IMR-90 (cell line): ENCODE measurements around the gene PTPN13. TPM values are rescaled to one million over a fixed set of nuclear protein-coding genes. Genes with fewer than 3 reads are reported as not detected.

Experiments
- ATAC-seq: fragments of 200-7000 bp; cut with Tn5 transposase; 2 replicates; pipeline ENCODE4 v1.9.1; 2020; ENCODE audit warnings: low read depth, mild to moderate bottlenecking, moderate library complexity
- BruUV-seq: library from RNA; stranded (reverse); fragments of 400-500 nt; replicated peaks from 2 replicates; lab custom pipeline; 2021; lab: Mats Ljungman, UMichigan
- CTCF ChIA-PET: fragments of 300-600 bp; formaldehyde crosslinking; extraction: SDS; loops from one replicate; lab custom pipeline; 2021; ENCODE audit warnings: antibody characterized with exemption; lab: Yijun Ruan, JAX
- POLR2A ChIA-PET: fragments of 300-600 bp; sonication (Branson Sonifier 250); formaldehyde crosslinking; loops from one replicate; lab custom pipeline; 2022; ENCODE audit warnings: antibody characterized with exemption; ENCODE audit not compliant: unreplicated experiment; lab: Charles Lee
- DNase-seq: peaks from one replicate; pipeline ENCODE4 v3.0.0; 2013
- H2AFZ ChIP-seq: replicated peaks from 2 replicates; pipeline ENCODE3; 2013; ENCODE audit warnings: low read length, mild to moderate bottlenecking; ENCODE audit not compliant: poor library complexity
- H2AK5ac ChIP-seq: 2 replicates; pipeline ENCODE4 v1.6.1; 2013; ENCODE audit warnings: low read depth, low read length, inconsistent platforms
- H2AK9ac ChIP-seq: replicated peaks from 2 replicates; pipeline ENCODE3; 2013; ENCODE audit warnings: mild to moderate bottlenecking, low read depth, low read length, moderate library complexity; ENCODE audit not compliant: poor library complexity
- H2BK120ac ChIP-seq: 2 replicates; pipeline ENCODE4 v1.6.1; 2013; ENCODE audit warnings: low read depth, low read length, inconsistent platforms
- H2BK15ac ChIP-seq: 3 replicates; pipeline ENCODE4 v1.6.1; 2013; ENCODE audit warnings: low read depth, low read length, inconsistent platforms
- H2BK20ac ChIP-seq: 2 replicates; pipeline ENCODE4 v1.6.1; 2013; ENCODE audit warnings: low read depth, mild to moderate bottlenecking, inconsistent platforms, low read length, moderate library complexity
- H2BK5ac ChIP-seq: 2 replicates; pipeline ENCODE4 v1.6.1; 2013; ENCODE audit warnings: mild to moderate bottlenecking, low read depth, low read length, inconsistent platforms; ENCODE audit not compliant: poor library complexity, severe bottlenecking
- H3K14ac ChIP-seq: replicated peaks from 2 replicates; pipeline ENCODE4 v1.6.1; 2013; ENCODE audit warnings: low read depth, low read length, inconsistent platforms
- H3K18ac ChIP-seq: 2 replicates; pipeline ENCODE4 v1.6.1; 2013; ENCODE audit warnings: low read depth, low read length, control low read depth
- H3K23ac ChIP-seq: 2 replicates; pipeline ENCODE4 v1.6.1; 2013; ENCODE audit warnings: low read depth, low read length, inconsistent platforms
- H3K27ac ChIP-seq: 2 replicates; pipeline ENCODE4 v1.5.1; 2013; ENCODE audit warnings: mild to moderate bottlenecking, control low read depth, low read length; ENCODE audit not compliant: insufficient read depth
- H3K27me3 ChIP-seq: 2 replicates; pipeline ENCODE4 v1.6.1; 2013; ENCODE audit warnings: low read length; ENCODE audit not compliant: control insufficient read depth, insufficient read depth
- H3K36me3 ChIP-seq: 2 replicates; pipeline ENCODE4 v1.6.1; 2013; ENCODE audit warnings: low read length, mixed read lengths; ENCODE audit not compliant: control insufficient read depth, insufficient read depth
- H3K4ac ChIP-seq: 2 replicates; pipeline ENCODE4 v1.6.1; 2013; ENCODE audit warnings: low read depth, low read length, inconsistent platforms
- H3K4me1 ChIP-seq: 2 replicates; pipeline ENCODE4 v1.6.1; 2013; ENCODE audit warnings: low read length, mixed read lengths; ENCODE audit not compliant: control insufficient read depth, insufficient read depth
- H3K4me2 ChIP-seq: 2 replicates; pipeline ENCODE4 v1.6.1; 2013; ENCODE audit warnings: low read depth, mild to moderate bottlenecking, control low read depth, low read length, moderate library complexity
- H3K4me3 ChIP-seq: 2 replicates; pipeline ENCODE4 v1.5.1; 2013; ENCODE audit warnings: low read depth, mild to moderate bottlenecking, control low read depth, low read length, moderate library complexity; ENCODE audit not compliant: insufficient read depth
- H3K56ac ChIP-seq: 2 replicates; pipeline ENCODE4 v1.6.1; 2013; ENCODE audit warnings: low read length, inconsistent platforms; ENCODE audit not compliant: insufficient read depth; ENCODE audit errors: extremely low read depth
- H3K79me1 ChIP-seq, 2 experiments: 2 replicates each; pipeline ENCODE4 v1.6.1; 2013; ENCODE audit warnings: low read length in 2 of 2, inconsistent platforms in 1 of 2, low read depth in 1 of 2
- H3K9ac ChIP-seq: 2 replicates; pipeline ENCODE4 v1.6.1; 2013; ENCODE audit warnings: low read depth, low read length, control low read depth
- H3K9me1 ChIP-seq: 2 replicates; pipeline ENCODE4 v1.6.1; 2013; ENCODE audit warnings: low read length, inconsistent platforms; ENCODE audit not compliant: insufficient read depth
- H3K9me3 ChIP-seq: 2 replicates; pipeline ENCODE4 v1.6.1; 2013; ENCODE audit warnings: low read length; ENCODE audit not compliant: control insufficient read depth, insufficient read depth
- H4K20me1 ChIP-seq: 2 replicates; pipeline ENCODE4 v1.6.1; 2013; ENCODE audit warnings: low read length, inconsistent platforms; ENCODE audit not compliant: insufficient read depth
- H4K5ac ChIP-seq: 2 replicates; pipeline ENCODE4 v1.6.1; 2013; ENCODE audit warnings: mild to moderate bottlenecking, low read depth, low read length, control low read depth
- H4K8ac ChIP-seq, 2 experiments: 2 replicates each; pipeline ENCODE4 v1.6.1; 2013; ENCODE audit warnings: low read depth in 2 of 2, low read length in 2 of 2, control low read depth in 1 of 2, inconsistent platforms in 1 of 2
- H4K91ac ChIP-seq: 2 replicates; pipeline ENCODE4 v1.6.1; 2013; ENCODE audit warnings: low read depth, low read length, inconsistent platforms; ENCODE audit not compliant: insufficient read depth
- BHLHE40 ChIP-seq: fragments of 150-350 bp; IDR thresholded peaks from 2 replicates; pipeline ENCODE4 v1.6.1; 2016; ENCODE audit warnings: mild to moderate bottlenecking, low read depth, low read length
- CEBPB ChIP-seq: IDR thresholded peaks from 2 replicates; pipeline ENCODE4 v1.6.1; 2012; ENCODE audit warnings: low read depth, low read length, improper control_type of control experiment
- ELK1 ChIP-seq: fragments of 150-350 bp; IDR thresholded peaks from 2 replicates; pipeline ENCODE4 v1.6.1; 2016; ENCODE audit warnings: low read depth, mild to moderate bottlenecking, low read length, moderate library complexity, borderline replicate concordance
- NFE2L2 ChIP-seq: fragments of 150-350 bp; IDR thresholded peaks from 2 replicates; pipeline ENCODE4 v1.6.1; 2016; ENCODE audit warnings: low read depth, mild to moderate bottlenecking, low read length
- RCOR1 ChIP-seq: IDR thresholded peaks from 2 replicates; pipeline ENCODE4 v1.6.1; 2012; ENCODE audit warnings: mild to moderate bottlenecking, low read length, improper control_type of control experiment; ENCODE audit not compliant: insufficient replicate concordance
- SMC3 ChIP-seq: fragments of 150-350 bp; IDR thresholded peaks from 2 replicates; pipeline ENCODE4 v1.6.1; 2016; ENCODE audit warnings: low read depth, mild to moderate bottlenecking, antibody characterized with exemption, low read length, moderate library complexity
- WGBS, 2 experiments: methylation state at CpG; one replicate each; pipeline versions ENCODE4 v1.1.5 to v1.1.7; 2013; ENCODE audit warnings: missing lambda C conversion rate in 2 of 2; ENCODE audit not compliant: insufficient read length in 1 of 2; ENCODE audit errors: extremely low coverage in 2 of 2; 5-methylcytosine and 5-hydroxymethylcytosine counted together
- dilution Hi-C: fragments of 300-500 bp; cut with HindIII; formaldehyde crosslinking; loops from one replicate; pipeline ENCODE4 v1.14.3; 2018; ENCODE audit warnings: low sequenced_read_pairs; ENCODE audit not compliant: unreplicated experiment
- in situ Hi-C: fragments of 300-500 bp; cut with MboI; formaldehyde crosslinking; loops from 3 replicates; pipeline ENCODE4 v1.14.3; 2019; ENCODE audit warnings: low sequenced_read_pairs, inconsistent platforms, mixed read lengths
- intact Hi-C: fragments of 100-400 bp; cut with micrococcal nuclease; formaldehyde crosslinking; loops from 2 replicates; pipeline ENCODE4 v1.10.0; 2022
- polyA plus RNA-seq, 3 experiments: library from polyadenylated mRNA; depleted of rRNA; stranded (reverse); fragments of >200 nt; gene quantifications; 2 replicates each; pipeline ENCODE4 v1.2.3, GENCODE V29; 2012; ENCODE audit warnings: low replicate concordance in 1 of 3
- total RNA-seq: library from RNA; depleted of rRNA; stranded (reverse); fragments of >200 nt; gene quantifications from 2 replicates; pipeline ENCODE4 v1.2.3, GENCODE V29; 2012
- TF ChIP-seq, protein P1 (sequence below): fragments of 150-350 bp; IDR thresholded peaks from 2 replicates; pipeline ENCODE4 v1.6.1; 2017; ENCODE audit warnings: mild to moderate bottlenecking, antibody characterized with exemption, low read length, low read depth

The PTPN13 gene
- total and polyA plus RNA-seq, 2 of the 4 experiments (the other 2 are of a cell fraction) = 7.7 to 29.0 TPM

- Histone ChIP-seq H2BK120ac (no peak overlapping the region), H3K4me1 (peaks cover 5% of the 10 kb centered on the region), H3K14ac (no peak overlapping the region), H3K56ac (no peak overlapping the region), H4K5ac (no peak overlapping the region), H3K9me1 (no peaks in the 10 kb centered on the region; the same call in 1 of the 2 replicates), H3K36me3 (no peaks in the 10 kb centered on the region), H3K23ac (no peak overlapping the region), H2AK5ac (no peak overlapping the region), H3K27me3 (no peaks in the 10 kb centered on the region), H4K8ac (no peak overlapping the region), H3K27ac (no peak overlapping the region), H3K18ac (no peak overlapping the region), H4K20me1 (no peaks in the 10 kb centered on the region), H2BK15ac (no peak overlapping the region), H2BK20ac (no peak overlapping the region), H3K4me3 (no peak overlapping the region), H3K4me2 (no peak overlapping the region), H3K79me1 (peaks cover 10 to 29% of the 10 kb centered on the region in 2 experiments), H3K4ac (no peak overlapping the region), H3K9ac (no peak overlapping the region), H2AFZ (no peak overlapping the region), H4K91ac (no peak overlapping the region), H3K9me3 (no peaks in the 10 kb centered on the region), H2BK5ac (no peak overlapping the region), H2AK9ac (no peak overlapping the region)
- 83% methylated on average over 1 of the region's 2 CpGs; no CpG with 5 or more reads in 1 of the 2 experiments for WGBS, 2 experiments
- no TSS peak for BruUV-seq
- intact Hi-C loops (no loop called here), dilution Hi-C loops (no loop called here), in situ Hi-C loops (no loop called here)
- ChIA-PET POLR2A (no interaction called here), CTCF (no interaction called here)
- TF ChIP-seq ELK1 = no peak
- no peak for TF ChIP-seq BHLHE40
- TF ChIP-seq CEBPB = no peak
- no peak for TF ChIP-seq SMC3
- no peak for TF ChIP-seq NFE2L2
- no peak for TF ChIP-seq RCOR1
- TF ChIP-seq, protein P1, sequence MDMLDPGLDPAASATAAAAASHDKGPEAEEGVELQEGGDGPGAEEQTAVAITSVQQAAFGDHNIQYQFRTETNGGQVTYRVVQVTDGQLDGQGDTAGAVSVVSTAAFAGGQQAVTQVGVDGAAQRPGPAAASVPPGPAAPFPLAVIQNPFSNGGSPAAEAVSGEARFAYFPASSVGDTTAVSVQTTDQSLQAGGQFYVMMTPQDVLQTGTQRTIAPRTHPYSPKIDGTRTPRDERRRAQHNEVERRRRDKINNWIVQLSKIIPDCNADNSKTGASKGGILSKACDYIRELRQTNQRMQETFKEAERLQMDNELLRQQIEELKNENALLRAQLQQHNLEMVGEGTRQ = no peak
- no peak for ATAC-seq
- no peak for DNase-seq
These were observed 17.6 kb downstream of the PTPN13 start for GRCh38 chr4:86611757-86612156.
